Measurements from ENCODE around the gene GPR18. TPM values are rescaled to one million over a fixed set of nuclear protein-coding genes. Genes with fewer than 3 reads are reported as not detected.

GPR18 gene
- total and polyA plus RNA-seq, 9 of the 15 experiments (the other 6 are each of a cell fraction or from before 2014, with no cell fraction given), result 0.75 TPM; not detected in 8

DNA sequence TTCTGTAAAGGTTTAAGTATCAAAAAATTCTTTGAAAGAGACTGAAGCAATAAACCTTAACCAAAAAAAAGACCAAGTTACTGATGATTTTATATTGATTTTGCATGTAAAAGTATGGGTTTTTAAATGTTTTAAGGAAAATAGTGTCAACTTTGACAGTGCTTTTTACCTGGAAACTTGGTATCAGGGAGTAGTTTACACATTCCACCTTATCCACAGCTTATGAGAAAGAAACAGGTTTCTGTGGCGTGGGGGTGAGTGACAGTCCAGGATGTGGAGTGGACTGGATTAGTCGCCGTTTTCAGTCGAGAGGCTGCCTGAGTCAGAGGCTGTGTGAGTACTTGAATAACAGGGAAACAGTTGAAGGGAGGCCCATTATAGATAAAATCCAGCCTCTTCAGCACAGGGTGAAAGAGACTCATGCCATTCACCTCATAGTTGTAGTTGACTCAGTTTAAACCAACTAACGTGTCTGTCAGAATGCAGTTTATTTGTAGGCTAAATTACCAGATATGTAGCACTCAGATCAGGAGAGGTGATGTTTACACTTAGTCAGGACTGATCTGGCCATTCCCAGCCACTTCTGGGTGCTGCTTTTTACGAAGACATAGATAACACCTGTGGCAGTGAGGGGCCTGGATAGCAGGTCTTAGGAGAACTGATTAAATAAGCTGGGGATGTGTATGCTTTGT lies 49.6 kb upstream of the GPR18 start (continued):
- no peak for TF ChIP-seq ZNF76 (CRISPR knock-in tag; IDR thresholded peaks at IDR 0.05; ENCODE audit: borderline replicate concordance)
- TF ChIP-seq MEF2D (tag; conservative IDR thresholded peaks at IDR 0.05; ENCODE audit: low read depth), result no peak
- TF ChIP-seq, protein P1, sequence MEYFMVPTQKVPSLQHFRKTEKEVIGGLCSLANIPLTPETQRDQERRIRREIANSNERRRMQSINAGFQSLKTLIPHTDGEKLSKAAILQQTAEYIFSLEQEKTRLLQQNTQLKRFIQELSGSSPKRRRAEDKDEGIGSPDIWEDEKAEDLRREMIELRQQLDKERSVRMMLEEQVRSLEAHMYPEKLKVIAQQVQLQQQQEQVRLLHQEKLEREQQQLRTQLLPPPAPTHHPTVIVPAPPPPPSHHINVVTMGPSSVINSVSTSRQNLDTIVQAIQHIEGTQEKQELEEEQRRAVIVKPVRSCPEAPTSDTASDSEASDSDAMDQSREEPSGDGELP (CRISPR knock-in tag; IDR thresholded peaks at IDR 0.05; ENCODE audit: borderline replicate concordance), result no peak
- peak in 1 of 2 experiments; percentile 46; a peak in 1 of 4 replicates for TF ChIP-seq FOXA3 (CRISPR knock-in tag; conservative IDR thresholded peaks at IDR 0.05 in 1 of 2, IDR thresholded peaks at IDR 0.05 in 1 of 2)
- no peak for TF ChIP-seq SRSF9 (IDR thresholded peaks at IDR 0.05; ENCODE audit: borderline replicate concordance, low read depth, low read length)
- TF ChIP-seq, protein P2, sequence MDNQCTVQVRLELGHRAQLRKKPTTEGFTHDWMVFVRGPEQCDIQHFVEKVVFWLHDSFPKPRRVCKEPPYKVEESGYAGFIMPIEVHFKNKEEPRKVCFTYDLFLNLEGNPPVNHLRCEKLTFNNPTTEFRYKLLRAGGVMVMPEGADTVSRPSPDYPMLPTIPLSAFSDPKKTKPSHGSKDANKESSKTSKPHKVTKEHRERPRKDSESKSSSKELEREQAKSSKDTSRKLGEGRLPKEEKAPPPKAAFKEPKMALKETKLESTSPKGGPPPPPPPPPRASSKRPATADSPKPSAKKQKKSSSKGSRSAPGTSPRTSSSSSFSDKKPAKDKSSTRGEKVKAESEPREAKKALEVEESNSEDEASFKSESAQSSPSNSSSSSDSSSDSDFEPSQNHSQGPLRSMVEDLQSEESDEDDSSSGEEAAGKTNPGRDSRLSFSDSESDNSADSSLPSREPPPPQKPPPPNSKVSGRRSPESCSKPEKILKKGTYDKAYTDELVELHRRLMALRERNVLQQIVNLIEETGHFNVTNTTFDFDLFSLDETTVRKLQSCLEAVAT (IDR thresholded peaks at IDR 0.05), result no peak
- no peak for TF ChIP-seq KDM1A (IDR thresholded peaks at IDR 0.05)
- TF ChIP-seq MAFG (tag; conservative IDR thresholded peaks at IDR 0.05), result no peak
- peak; percentile 52; the same call in 1 of the 2 replicates for TF ChIP-seq GATAD2B (IDR thresholded peaks at IDR 0.05; ENCODE audit: borderline replicate concordance)
- TF ChIP-seq, protein P3, sequence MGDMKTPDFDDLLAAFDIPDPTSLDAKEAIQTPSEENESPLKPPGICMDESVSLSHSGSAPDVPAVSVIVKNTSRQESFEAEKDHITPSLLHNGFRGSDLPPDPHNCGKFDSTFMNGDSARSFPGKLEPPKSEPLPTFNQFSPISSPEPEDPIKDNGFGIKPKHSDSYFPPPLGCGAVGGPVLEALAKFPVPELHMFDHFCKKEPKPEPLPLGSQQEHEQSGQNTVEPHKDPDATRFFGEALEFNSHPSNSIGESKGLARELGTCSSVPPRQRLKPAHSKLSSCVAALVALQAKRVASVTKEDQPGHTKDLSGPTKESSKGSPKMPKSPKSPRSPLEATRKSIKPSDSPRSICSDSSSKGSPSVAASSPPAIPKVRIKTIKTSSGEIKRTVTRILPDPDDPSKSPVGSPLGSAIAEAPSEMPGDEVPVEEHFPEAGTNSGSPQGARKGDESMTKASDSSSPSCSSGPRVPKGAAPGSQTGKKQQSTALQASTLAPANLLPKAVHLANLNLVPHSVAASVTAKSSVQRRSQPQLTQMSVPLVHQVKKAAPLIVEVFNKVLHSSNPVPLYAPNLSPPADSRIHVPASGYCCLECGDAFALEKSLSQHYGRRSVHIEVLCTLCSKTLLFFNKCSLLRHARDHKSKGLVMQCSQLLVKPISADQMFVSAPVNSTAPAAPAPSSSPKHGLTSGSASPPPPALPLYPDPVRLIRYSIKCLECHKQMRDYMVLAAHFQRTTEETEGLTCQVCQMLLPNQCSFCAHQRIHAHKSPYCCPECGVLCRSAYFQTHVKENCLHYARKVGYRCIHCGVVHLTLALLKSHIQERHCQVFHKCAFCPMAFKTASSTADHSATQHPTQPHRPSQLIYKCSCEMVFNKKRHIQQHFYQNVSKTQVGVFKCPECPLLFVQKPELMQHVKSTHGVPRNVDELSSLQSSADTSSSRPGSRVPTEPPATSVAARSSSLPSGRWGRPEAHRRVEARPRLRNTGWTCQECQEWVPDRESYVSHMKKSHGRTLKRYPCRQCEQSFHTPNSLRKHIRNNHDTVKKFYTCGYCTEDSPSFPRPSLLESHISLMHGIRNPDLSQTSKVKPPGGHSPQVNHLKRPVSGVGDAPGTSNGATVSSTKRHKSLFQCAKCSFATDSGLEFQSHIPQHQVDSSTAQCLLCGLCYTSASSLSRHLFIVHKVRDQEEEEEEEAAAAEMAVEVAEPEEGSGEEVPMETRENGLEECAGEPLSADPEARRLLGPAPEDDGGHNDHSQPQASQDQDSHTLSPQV (IDR thresholded peaks at IDR 0.05), result peak; percentile 54; the same call in 1 of the 2 replicates
- no peak for TF ChIP-seq TCFL5 (CRISPR knock-in tag; conservative IDR thresholded peaks at IDR 0.05)
- no peak for TF ChIP-seq YY1 (IDR thresholded peaks at IDR 0.05; ENCODE audit: borderline replicate concordance in 1 of 3, control insufficient read depth in 1 of 3, extremely low read depth in 1 of 3, insufficient read depth in 3 of 3, insufficient read length in 1 of 3, insufficient replicate concordance in 2 of 3, low read depth in 1 of 3, low read length in 2 of 3)
- TF ChIP-seq ERF (CRISPR knock-in tag; IDR thresholded peaks at IDR 0.05), result no peak
- 0 out of 4 replicates have a peak, but pooled peaks of 1 of the 2 experiments have one; percentile 39 for TF ChIP-seq ARNT (IDR thresholded peaks at IDR 0.05)
- TF ChIP-seq MEF2A (IDR thresholded peaks at IDR 0.05; ENCODE audit: control insufficient read depth, low read depth, low read length), result no peak
- peak; percentile 53; the same call in 1 of the 2 replicates for TF ChIP-seq ZNF766 (CRISPR knock-in tag; conservative IDR thresholded peaks at IDR 0.05)
- TF ChIP-seq POLR2B (IDR thresholded peaks at IDR 0.05; ENCODE audit: low read depth, partially characterized antibody), result no peak
- TF ChIP-seq PHF20 (IDR thresholded peaks at IDR 0.05; ENCODE audit: partially characterized antibody), result no peak
- TF ChIP-seq, protein P4, sequence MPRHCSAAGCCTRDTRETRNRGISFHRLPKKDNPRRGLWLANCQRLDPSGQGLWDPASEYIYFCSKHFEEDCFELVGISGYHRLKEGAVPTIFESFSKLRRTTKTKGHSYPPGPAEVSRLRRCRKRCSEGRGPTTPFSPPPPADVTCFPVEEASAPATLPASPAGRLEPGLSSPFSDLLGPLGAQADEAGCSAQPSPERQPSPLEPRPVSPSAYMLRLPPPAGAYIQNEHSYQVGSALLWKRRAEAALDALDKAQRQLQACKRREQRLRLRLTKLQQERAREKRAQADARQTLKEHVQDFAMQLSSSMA (CRISPR knock-in tag; IDR thresholded peaks at IDR 0.05), result no peak
- TF ChIP-seq TCF3 (CRISPR knock-in tag; IDR thresholded peaks at IDR 0.05), result peak; percentile 13; the same call in 1 of the 2 replicates
